Fibroblast of lung (primary cell): ENCODE results near the gene GREB1.

Experiments
- EZH2 ChIP-seq: IDR thresholded peaks from 2 replicates; pipeline ENCODE4 v1.5.1; 2012; ENCODE audit warnings: low read length, control low read depth, mild to moderate bottlenecking; ENCODE audit errors: missing control alignments
- TF ChIP-seq, protein P1 (sequence below), 2 donors: IDR thresholded peaks in 1 of 2; conservative IDR thresholded peaks in 1 of 2; 1 replicate in 1 of 2; 2 replicates in 1 of 2; pipeline ENCODE4 v1.5.1; 2011 to 2012; ENCODE audit warnings: low read length in 2 of 2, control low read depth in 1 of 2, inconsistent platforms in 1 of 2, low read depth in 1 of 2, mild to moderate bottlenecking in 1 of 2

GRCh38 chr2:11598228-11598731, 64.4 kb downstream of the GREB1 start:
- TF ChIP-seq EZH2: no peak
- TF ChIP-seq, protein P1, sequence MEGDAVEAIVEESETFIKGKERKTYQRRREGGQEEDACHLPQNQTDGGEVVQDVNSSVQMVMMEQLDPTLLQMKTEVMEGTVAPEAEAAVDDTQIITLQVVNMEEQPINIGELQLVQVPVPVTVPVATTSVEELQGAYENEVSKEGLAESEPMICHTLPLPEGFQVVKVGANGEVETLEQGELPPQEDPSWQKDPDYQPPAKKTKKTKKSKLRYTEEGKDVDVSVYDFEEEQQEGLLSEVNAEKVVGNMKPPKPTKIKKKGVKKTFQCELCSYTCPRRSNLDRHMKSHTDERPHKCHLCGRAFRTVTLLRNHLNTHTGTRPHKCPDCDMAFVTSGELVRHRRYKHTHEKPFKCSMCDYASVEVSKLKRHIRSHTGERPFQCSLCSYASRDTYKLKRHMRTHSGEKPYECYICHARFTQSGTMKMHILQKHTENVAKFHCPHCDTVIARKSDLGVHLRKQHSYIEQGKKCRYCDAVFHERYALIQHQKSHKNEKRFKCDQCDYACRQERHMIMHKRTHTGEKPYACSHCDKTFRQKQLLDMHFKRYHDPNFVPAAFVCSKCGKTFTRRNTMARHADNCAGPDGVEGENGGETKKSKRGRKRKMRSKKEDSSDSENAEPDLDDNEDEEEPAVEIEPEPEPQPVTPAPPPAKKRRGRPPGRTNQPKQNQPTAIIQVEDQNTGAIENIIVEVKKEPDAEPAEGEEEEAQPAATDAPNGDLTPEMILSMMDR (conservative IDR thresholded peaks at IDR 0.05 in 1 of 2, IDR thresholded peaks at IDR 0.05 in 1 of 2; ENCODE audit: low read depth in 1 of 2, low read length in 2 of 2): no peak
